Measurements from ENCODE around the gene PCNA.

The PCNA gene

DNA sequence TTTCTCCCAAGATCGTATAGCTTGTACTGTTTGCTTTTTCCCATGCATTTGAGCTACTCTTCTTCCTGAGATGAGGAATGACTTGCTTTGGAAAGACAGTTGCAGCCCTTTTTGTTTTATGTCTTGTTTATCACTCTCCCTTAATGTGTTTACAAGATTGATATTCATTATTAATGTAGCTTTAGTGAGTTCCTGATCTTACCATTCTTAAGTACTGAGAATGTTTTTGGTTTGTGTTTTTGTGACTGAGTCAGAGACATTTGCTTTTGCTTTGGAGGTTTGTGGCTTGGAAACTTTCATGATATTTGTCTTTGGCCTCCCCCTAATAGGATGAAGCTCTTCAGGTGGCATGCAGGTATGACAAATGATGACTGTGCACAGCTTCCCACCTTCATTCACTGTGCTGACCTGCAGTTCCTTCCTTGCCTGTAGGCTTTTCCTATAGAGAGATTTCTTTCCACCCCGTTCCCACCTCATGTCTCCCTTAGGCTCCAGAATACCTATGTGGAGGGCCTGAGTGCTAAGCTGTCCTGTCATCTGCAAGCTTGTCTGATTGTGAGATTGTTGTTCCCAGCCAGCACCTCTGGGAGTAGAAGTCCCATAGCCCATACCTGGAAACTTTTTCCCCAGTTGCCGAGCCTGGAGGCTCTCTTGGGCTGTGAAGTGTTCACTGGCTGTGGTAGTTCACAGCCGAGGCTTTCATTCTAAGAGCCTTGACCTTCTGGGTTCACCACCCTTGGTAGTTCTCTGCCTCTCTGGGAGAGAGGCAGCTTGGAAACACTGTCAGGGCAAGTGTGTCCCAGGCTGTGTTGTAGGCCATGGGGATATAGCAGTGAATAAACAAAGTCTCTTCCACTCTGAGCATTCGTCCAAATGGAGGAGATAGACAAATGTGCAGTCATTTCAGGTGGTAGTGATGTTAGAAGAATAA, 34.1 kb upstream of the PCNA start:
- Histone ChIP-seq H3K9me2 (replicated peaks; ENCODE audit: low read depth, low read length) (no peaks in the 10 kb centered on the region), H3K36me3 (ENCODE audit: insufficient read depth, low read length) (no peaks in the 10 kb centered on the region), H4K20me1 (ENCODE audit: insufficient read depth, low read length, poor library complexity, severe bottlenecking) (no peaks in the 10 kb centered on the region), H3F3A (ENCODE audit: low read depth) (no peaks in the 10 kb centered on the region), H3K9me3 (ENCODE audit: insufficient read depth, low read depth, low read length) (no peaks in the 10 kb centered on the region), H3K4me3 (ENCODE audit: low read length, poor library complexity, severe bottlenecking) (no peak overlapping the region), H3K4me2 (ENCODE audit: low read depth, low read length, poor library complexity, severe bottlenecking) (no peak overlapping the region), H2AFZ (ENCODE audit: low read length) (no peak overlapping the region), H3K27me3 (ENCODE audit: insufficient read depth, low read length, poor library complexity, severe bottlenecking) (no peaks in the 10 kb centered on the region), H3K9ac (ENCODE audit: low read depth, low read length, poor library complexity, severe bottlenecking) (no peak overlapping the region), H3K79me2 (ENCODE audit: insufficient read depth, low read length) (peaks cover 62% of the 10 kb centered on the region), H3K4me1 (ENCODE audit: insufficient read depth, low read length, poor library complexity, severe bottlenecking) (peaks cover 14% of the 10 kb centered on the region)
- TF ChIP-seq CTCF (conservative IDR thresholded peaks at IDR 0.05; ENCODE audit: low read length), result no peak
- TF ChIP-seq EZH2phosphoT487 (IDR thresholded peaks at IDR 0.05; ENCODE audit: borderline replicate concordance), result no peak

DNA sequence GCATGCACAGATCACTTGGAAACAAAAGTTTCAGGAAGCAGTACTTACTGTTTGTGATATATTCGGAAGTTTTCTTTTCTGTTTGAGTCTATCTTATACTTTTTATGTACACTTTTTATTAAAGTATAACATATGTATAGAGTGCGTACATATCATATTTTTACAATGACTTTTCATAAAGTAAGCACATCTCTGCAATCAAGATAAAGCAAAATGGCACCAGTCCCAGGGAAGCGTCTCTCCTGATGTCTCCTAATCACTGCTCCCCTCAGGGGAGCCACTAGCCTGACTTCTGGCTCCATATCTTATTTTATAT, 33.4 kb upstream of the PCNA start:
- peaks cover 14% of the 10 kb centered on the region for H3K4me1 ChIP-seq (ENCODE audit: insufficient read depth, low read length, poor library complexity, severe bottlenecking)
- no peak overlapping the region for H3K4me2 ChIP-seq (ENCODE audit: low read depth, low read length, poor library complexity, severe bottlenecking)
- no peaks in the 10 kb centered on the region for H3F3A ChIP-seq (ENCODE audit: low read depth)
- no peaks in the 10 kb centered on the region for H3K36me3 ChIP-seq (ENCODE audit: insufficient read depth, low read length)
- no peaks in the 10 kb centered on the region for H3K27me3 ChIP-seq (ENCODE audit: insufficient read depth, low read length, poor library complexity, severe bottlenecking)
- peaks cover 64% of the 10 kb centered on the region for H3K79me2 ChIP-seq (ENCODE audit: insufficient read depth, low read length)
- no peaks in the 10 kb centered on the region for H3K9me2 ChIP-seq (replicated peaks; ENCODE audit: low read depth, low read length)
- TF ChIP-seq CTCF (conservative IDR thresholded peaks at IDR 0.05; ENCODE audit: low read length) (no peak), EZH2phosphoT487 (IDR thresholded peaks at IDR 0.05; ENCODE audit: borderline replicate concordance) (no peak)
- no peaks in the 10 kb centered on the region for H3K9me3 ChIP-seq (ENCODE audit: insufficient read depth, low read depth, low read length)
- no peak overlapping the region for H3K4me3 ChIP-seq (ENCODE audit: low read length, poor library complexity, severe bottlenecking)
- no peaks in the 10 kb centered on the region for H4K20me1 ChIP-seq (ENCODE audit: insufficient read depth, low read length, poor library complexity, severe bottlenecking)
- H2AFZ ChIP-seq (ENCODE audit: low read length), result no peak overlapping the region
- no peak overlapping the region for H3K9ac ChIP-seq (ENCODE audit: low read depth, low read length, poor library complexity, severe bottlenecking)

- Histone ChIP-seq H3F3A (ENCODE audit: low read depth) (no peaks in the 10 kb centered on the region), H3K79me2 (ENCODE audit: insufficient read depth, low read length) (peaks cover 76% of the 10 kb centered on the region), H4K20me1 (ENCODE audit: insufficient read depth, low read length, poor library complexity, severe bottlenecking) (no peaks in the 10 kb centered on the region)
These were observed 30.7 kb upstream of the PCNA start for GRCh38 chr20:5150226-5151076.

More at GRCh38 chr20:5150226-5151076, 30.7 kb upstream of the PCNA start:
- Histone ChIP-seq H3K4me2 (ENCODE audit: low read depth, low read length, poor library complexity, severe bottlenecking) (no peak overlapping the region), H3K9me3 (ENCODE audit: insufficient read depth, low read depth, low read length) (no peaks in the 10 kb centered on the region), H3K27me3 (ENCODE audit: insufficient read depth, low read length, poor library complexity, severe bottlenecking) (no peaks in the 10 kb centered on the region), H3K4me1 (ENCODE audit: insufficient read depth, low read length, poor library complexity, severe bottlenecking) (peaks cover 18% of the 10 kb centered on the region), H3K9me2 (replicated peaks; ENCODE audit: low read depth, low read length) (no peaks in the 10 kb centered on the region), H3K36me3 (ENCODE audit: insufficient read depth, low read length) (no peaks in the 10 kb centered on the region), H3K9ac (ENCODE audit: low read depth, low read length, poor library complexity, severe bottlenecking) (no peak overlapping the region), H2AFZ (ENCODE audit: low read length) (no peak overlapping the region), H3K4me3 (ENCODE audit: low read length, poor library complexity, severe bottlenecking) (no peak overlapping the region)
- no peak for TF ChIP-seq EZH2phosphoT487 (IDR thresholded peaks at IDR 0.05; ENCODE audit: borderline replicate concordance)
- TF ChIP-seq CTCF (conservative IDR thresholded peaks at IDR 0.05; ENCODE audit: low read length), result no peak

All from Loucy (cell line).